Measurements from ENCODE around the gene UPK2.

DNA sequence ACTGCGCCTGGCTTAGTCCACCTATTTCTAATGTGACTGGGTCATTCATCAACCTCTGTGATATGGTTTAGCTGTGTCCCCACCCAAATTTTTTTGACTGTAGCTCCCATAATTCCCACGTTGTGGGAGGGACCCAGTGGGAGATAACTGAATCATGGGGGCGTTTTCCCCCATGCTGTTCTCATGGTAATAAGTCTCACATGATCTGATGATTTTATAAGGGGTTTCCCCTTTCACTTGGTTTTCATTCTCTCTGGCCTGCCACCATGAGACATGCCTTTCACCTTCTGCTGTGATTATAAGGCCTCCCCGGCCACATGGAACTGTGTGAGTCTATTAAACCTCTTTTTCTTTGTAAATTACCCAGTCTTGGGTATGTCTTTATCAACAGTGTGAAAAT lies 50.6 kb downstream of the UPK2 start:
- no peak for TF ChIP-seq POLR2A (IDR thresholded peaks at IDR 0.05; ENCODE audit: low read length)
- TF ChIP-seq GATA1 (IDR thresholded peaks at IDR 0.05; ENCODE audit: low read depth, low read length), result no peak
